SK-N-SH (cell line): ENCODE results near the gene MACROD2. TPM values are rescaled to one million over a fixed set of nuclear protein-coding genes. Genes with fewer than 3 reads are reported as not detected.

Experiments used
- CTCF ChIA-PET: fragments of 300-600, 350-600 bp; formaldehyde crosslinking; extraction: SDS; loops from one replicate; lab custom pipeline; 2021; lab: Yijun Ruan, JAX
- POLR2A ChIA-PET: fragments of 350-600 bp; sonication (Branson Sonifier 250); formaldehyde crosslinking; extraction: SDS; loops from one replicate; lab custom pipeline; 2020; ENCODE audit warnings: antibody characterized with exemption, inconsistent platforms; lab: Yijun Ruan, JAX
- DNase-seq: peaks from one replicate; pipeline ENCODE4 v3.0.0; 2012
- H2AFZ ChIP-seq: fragments of 200-600 bp; sonication (generic); 2 replicates; pipeline ENCODE4 v1.8.1; 2016; ENCODE audit warnings: antibody characterized with exemption, mild to moderate bottlenecking, low read depth
- H3F3A ChIP-seq: fragments of 200-600 bp; sonication (generic); replicated peaks from 2 replicates; pipeline ENCODE3; 2016; ENCODE audit warnings: antibody characterized with exemption, mild to moderate bottlenecking; ENCODE audit not compliant: insufficient read depth
- H3K27ac ChIP-seq, 2 experiments: fragments of 200-500 bp in 1 of 2; fragments of 200-600 bp in 1 of 2; sonication (Bioruptor generic) in 1 of 2; sonication (generic), shearing (Covaris generic) in 1 of 2; 2 replicates each; pipeline versions ENCODE4 v1.5.1 to v1.6.1; 2014 to 2016; ENCODE audit warnings: low read depth in 2 of 2, inconsistent platforms in 1 of 2, low read length in 1 of 2, mild to moderate bottlenecking in 1 of 2, mixed read lengths in 1 of 2
- H3K27me3 ChIP-seq: fragments of 200-600 bp; sonication (generic), shearing (Covaris generic); 2 replicates; pipeline ENCODE4 v1.6.1; 2016; ENCODE audit warnings: mixed run types; ENCODE audit not compliant: insufficient read depth
- H3K36me3 ChIP-seq, 2 experiments: fragments of 200-500 bp in 1 of 2; fragments of 200-600 bp in 1 of 2; sonication (Bioruptor generic) in 1 of 2; sonication (generic) in 1 of 2; replicated peaks in 1 of 2; 2 replicates each; pipeline versions ENCODE3 to v1.5.1; 2014 to 2016; ENCODE audit warnings: low read length in 1 of 2, mild to moderate bottlenecking in 1 of 2; ENCODE audit not compliant: insufficient read depth in 2 of 2, control insufficient read depth in 1 of 2
- H3K4me1 ChIP-seq, 2 experiments: fragments of 200-500 bp in 1 of 2; fragments of 200-600 bp in 1 of 2; sonication (Bioruptor generic) in 1 of 2; sonication (generic), shearing (Covaris generic) in 1 of 2; 2 replicates each; pipeline versions ENCODE4 v1.5.1 to v1.6.1; 2014 to 2016; ENCODE audit warnings: low read depth in 1 of 2, low read length in 1 of 2, mixed run types in 1 of 2; ENCODE audit not compliant: insufficient read depth in 2 of 2, control insufficient read depth in 1 of 2
- H3K4me2 ChIP-seq: fragments of 200-600 bp; sonication (generic), shearing (Covaris generic); 2 replicates; pipeline ENCODE4 v1.6.1; 2017; ENCODE audit warnings: mixed run types
- H3K4me3 ChIP-seq, 2 experiments: fragments of 200-500 bp in 1 of 2; fragments of 200-600 bp in 1 of 2; sonication (Bioruptor generic) in 1 of 2; sonication (generic), shearing (Covaris generic) in 1 of 2; 2 replicates each; pipeline versions ENCODE4 v1.5.1 to v1.8.1; 2014 to 2016; ENCODE audit warnings: low read depth in 2 of 2, inconsistent platforms in 1 of 2, low read length in 1 of 2, mild to moderate bottlenecking in 1 of 2, mixed read lengths in 1 of 2, moderate library complexity in 1 of 2
- H3K79me2 ChIP-seq: fragments of 200-600 bp; sonication (generic); 2 replicates; pipeline ENCODE4 v1.8.1; 2017; ENCODE audit warnings: mild to moderate bottlenecking; ENCODE audit not compliant: insufficient read depth
- H3K9ac ChIP-seq: fragments of 200-600 bp; sonication (generic); 2 replicates; pipeline ENCODE4 v1.6.1; 2017; ENCODE audit warnings: mixed run types
- H3K9me2 ChIP-seq: fragments of 200-600 bp; sonication (generic); 2 replicates; pipeline ENCODE4 v1.6.1; 2017; ENCODE audit warnings: mixed run types
- H3K9me3 ChIP-seq: fragments of 200-600 bp; sonication (generic); 2 replicates; pipeline ENCODE4 v1.6.1; 2017; ENCODE audit warnings: mixed run types, mild to moderate bottlenecking, moderate library complexity
- H4K20me1 ChIP-seq: fragments of 200-600 bp; sonication (generic); 2 replicates; pipeline ENCODE4 v1.6.1; 2017; ENCODE audit warnings: mild to moderate bottlenecking, mixed run types; ENCODE audit not compliant: insufficient read depth
- CHD2 ChIP-seq: fragments of 150-350 bp; IDR thresholded peaks from 2 replicates; pipeline ENCODE4 v1.6.1; 2018; ENCODE audit warnings: low read length; ENCODE audit not compliant: partially characterized antibody
- ELF1 ChIP-seq: IDR thresholded peaks from 2 replicates; pipeline ENCODE4 v1.4.0; 2012
- EZH2phosphoT487 ChIP-seq: fragments of 200-600 bp; sonication (generic); IDR thresholded peaks from 2 replicates; pipeline ENCODE4 v1.6.1; 2017; ENCODE audit warnings: low read depth, mixed run types, mild to moderate bottlenecking, antibody characterized with exemption, moderate library complexity, borderline replicate concordance
- FOXM1 ChIP-seq: IDR thresholded peaks from 2 replicates; pipeline ENCODE4 v1.4.0; 2012; ENCODE audit warnings: low read depth, mild to moderate bottlenecking
- GABPA ChIP-seq: IDR thresholded peaks from 2 replicates; pipeline ENCODE4 v1.4.0; 2012; ENCODE audit warnings: low read depth, mild to moderate bottlenecking
- GATA2 ChIP-seq: sonication (generic); formaldehyde crosslinking; IDR thresholded peaks from 2 replicates; pipeline ENCODE4 v1.5.0; 2020; ENCODE audit warnings: mild to moderate bottlenecking, missing genetic modification reagents
- IRF3 ChIP-seq: fragments of 150-350 bp; IDR thresholded peaks from 2 replicates; pipeline ENCODE4 v1.6.1; 2016; ENCODE audit warnings: mild to moderate bottlenecking, low read depth, low read length
- JUND ChIP-seq: IDR thresholded peaks from 2 replicates; pipeline ENCODE4 v1.4.0; 2012
- MXI1 ChIP-seq: IDR thresholded peaks from 2 replicates; pipeline ENCODE4 v1.6.1; 2012; ENCODE audit warnings: mild to moderate bottlenecking, low read depth, low read length, improper control_type of control experiment
- NFIC ChIP-seq: IDR thresholded peaks from 2 replicates; pipeline ENCODE4 v1.4.0; 2012; ENCODE audit warnings: borderline replicate concordance
- NRF1 ChIP-seq: IDR thresholded peaks from 2 replicates; pipeline ENCODE4 v1.6.1; 2012; ENCODE audit warnings: low read depth, mild to moderate bottlenecking, low read length
- PBX3 ChIP-seq: IDR thresholded peaks from 2 replicates; pipeline ENCODE4; 2012
- RAD21 ChIP-seq: IDR thresholded peaks from 2 replicates; pipeline ENCODE4 v1.6.1; 2012; ENCODE audit warnings: mild to moderate bottlenecking, low read length
- RCOR1 ChIP-seq: fragments of 150-350 bp; IDR thresholded peaks from 2 replicates; pipeline ENCODE4 v1.6.1; 2017; ENCODE audit warnings: antibody characterized with exemption, low read length
- REST ChIP-seq: IDR thresholded peaks from 2 replicates; pipeline ENCODE4 v1.6.1; 2012; ENCODE audit warnings: mild to moderate bottlenecking, low read depth, low read length, moderate library complexity
- RFX5 ChIP-seq: IDR thresholded peaks from 2 replicates; pipeline ENCODE4 v1.6.1; 2012; ENCODE audit warnings: mild to moderate bottlenecking, improper control_type of control experiment, low read length
- RXRA ChIP-seq: IDR thresholded peaks from 2 replicates; pipeline ENCODE4 v1.4.0; 2012; ENCODE audit warnings: low read depth, mild to moderate bottlenecking, borderline replicate concordance
- USF2 ChIP-seq: fragments of 150-350 bp; IDR thresholded peaks from 2 replicates; pipeline ENCODE4 v1.6.1; 2017; ENCODE audit warnings: antibody characterized with exemption, low read length, low read depth, borderline replicate concordance
- WGBS: methylation state at CpG from one replicate; pipeline ENCODE4 v1.1.6; 2017; ENCODE audit warnings: low lambda C conversion rate; 5-methylcytosine and 5-hydroxymethylcytosine counted together
- polyA plus RNA-seq, 3 experiments: library from polyadenylated mRNA; depleted of rRNA; stranded (reverse); fragments of >200 nt; gene quantifications; 2 replicates each; pipeline ENCODE4 v1.2.3, GENCODE V29; 2012
- TF ChIP-seq, protein P1 (sequence below): fragments of 200-600 bp; sonication (generic); IDR thresholded peaks from 2 replicates; pipeline ENCODE4 v1.6.1; 2017; ENCODE audit warnings: antibody characterized with exemption, mild to moderate bottlenecking, moderate library complexity
- TF ChIP-seq, protein P2 (sequence below): IDR thresholded peaks from 2 replicates; pipeline ENCODE4 v1.4.0; 2012; ENCODE audit warnings: low read depth

MACROD2 gene
- polyA plus RNA-seq, 1 of the 3 experiments (the other 2 are of a cell fraction): 0.33 TPM

GRCh38 chr20:14817101-14817500 lies 821.8 kb downstream of the MACROD2 start:
- Histone ChIP-seq H2AFZ (no peak overlapping the region), H3K36me3 (no peaks in the 10 kb centered on the region), H3K4me1 (no peaks in the 10 kb centered on the region; a peak in 2 of 4 replicates), H4K20me1 (no peaks in the 10 kb centered on the region), H3K4me3 (no peak overlapping the region), H3K4me2 (no peak overlapping the region), H3K79me2 (no peaks in the 10 kb centered on the region), H3K9ac (no peak overlapping the region), H3K9me3 (no peaks in the 10 kb centered on the region), H3F3A (no peaks in the 10 kb centered on the region), H3K9me2 (no peaks in the 10 kb centered on the region), H3K27ac (no peak overlapping the region; a peak in 1 of 4 replicates), H3K27me3 (no peaks in the 10 kb centered on the region)
- ChIA-PET POLR2A (no interaction called here), CTCF (no interaction called here)
- no peak for DNase-seq
- TF ChIP-seq GATA2 (CRISPR knock-in tag) (no peak), RXRA (no peak), USF2 (no peak), EZH2phosphoT487 (no peak), CHD2 (no peak), GABPA (no peak), MXI1 (no peak), RCOR1 (no peak), RFX5 (no peak), IRF3 (no peak), PBX3 (no peak), REST (no peak), NRF1 (no peak), NFIC (no peak), ELF1 (no peak), RAD21 (no peak), JUND (no peak), FOXM1 (no peak)
- TF ChIP-seq, protein P1, sequence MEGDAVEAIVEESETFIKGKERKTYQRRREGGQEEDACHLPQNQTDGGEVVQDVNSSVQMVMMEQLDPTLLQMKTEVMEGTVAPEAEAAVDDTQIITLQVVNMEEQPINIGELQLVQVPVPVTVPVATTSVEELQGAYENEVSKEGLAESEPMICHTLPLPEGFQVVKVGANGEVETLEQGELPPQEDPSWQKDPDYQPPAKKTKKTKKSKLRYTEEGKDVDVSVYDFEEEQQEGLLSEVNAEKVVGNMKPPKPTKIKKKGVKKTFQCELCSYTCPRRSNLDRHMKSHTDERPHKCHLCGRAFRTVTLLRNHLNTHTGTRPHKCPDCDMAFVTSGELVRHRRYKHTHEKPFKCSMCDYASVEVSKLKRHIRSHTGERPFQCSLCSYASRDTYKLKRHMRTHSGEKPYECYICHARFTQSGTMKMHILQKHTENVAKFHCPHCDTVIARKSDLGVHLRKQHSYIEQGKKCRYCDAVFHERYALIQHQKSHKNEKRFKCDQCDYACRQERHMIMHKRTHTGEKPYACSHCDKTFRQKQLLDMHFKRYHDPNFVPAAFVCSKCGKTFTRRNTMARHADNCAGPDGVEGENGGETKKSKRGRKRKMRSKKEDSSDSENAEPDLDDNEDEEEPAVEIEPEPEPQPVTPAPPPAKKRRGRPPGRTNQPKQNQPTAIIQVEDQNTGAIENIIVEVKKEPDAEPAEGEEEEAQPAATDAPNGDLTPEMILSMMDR: no peak
- TF ChIP-seq, protein P2, sequence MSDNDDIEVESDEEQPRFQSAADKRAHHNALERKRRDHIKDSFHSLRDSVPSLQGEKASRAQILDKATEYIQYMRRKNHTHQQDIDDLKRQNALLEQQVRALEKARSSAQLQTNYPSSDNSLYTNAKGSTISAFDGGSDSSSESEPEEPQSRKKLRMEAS: no peak
- WGBS: 66% methylated on average over 3 of the region's 3 CpGs
